IMR-90 (cell line): ENCODE results near the gene CDK17. TPM values are rescaled to one million over a fixed set of nuclear protein-coding genes. Genes with fewer than 3 reads are reported as not detected.
A peak's percentile ranks its signal among the peaks of the same experiment; 100 is the strongest.

Experiments
- ATAC-seq: fragments of 200-7000 bp; cut with Tn5 transposase; 2 replicates; pipeline ENCODE4 v1.9.1; 2020; ENCODE audit warnings: low read depth, mild to moderate bottlenecking, moderate library complexity
- BruUV-seq: library from RNA; stranded (reverse); fragments of 400-500 nt; replicated peaks from 2 replicates; lab custom pipeline; 2021; lab: Mats Ljungman, UMichigan
- CTCF ChIA-PET: fragments of 300-600 bp; formaldehyde crosslinking; extraction: SDS; loops from one replicate; lab custom pipeline; 2021; ENCODE audit warnings: antibody characterized with exemption; lab: Yijun Ruan, JAX
- POLR2A ChIA-PET: fragments of 300-600 bp; sonication (Branson Sonifier 250); formaldehyde crosslinking; loops from one replicate; lab custom pipeline; 2022; ENCODE audit warnings: antibody characterized with exemption; ENCODE audit not compliant: unreplicated experiment; lab: Charles Lee
- DNase-seq: peaks from one replicate; pipeline ENCODE4 v3.0.0; 2013
- H2AFZ ChIP-seq: replicated peaks from 2 replicates; pipeline ENCODE3; 2013; ENCODE audit warnings: low read length, mild to moderate bottlenecking; ENCODE audit not compliant: poor library complexity
- H2AK5ac ChIP-seq: 2 replicates; pipeline ENCODE4 v1.6.1; 2013; ENCODE audit warnings: low read depth, low read length, inconsistent platforms
- H2AK9ac ChIP-seq: replicated peaks from 2 replicates; pipeline ENCODE3; 2013; ENCODE audit warnings: mild to moderate bottlenecking, low read depth, low read length, moderate library complexity; ENCODE audit not compliant: poor library complexity
- H2BK120ac ChIP-seq: 2 replicates; pipeline ENCODE4 v1.6.1; 2013; ENCODE audit warnings: low read depth, low read length, inconsistent platforms
- H2BK15ac ChIP-seq: 3 replicates; pipeline ENCODE4 v1.6.1; 2013; ENCODE audit warnings: low read depth, low read length, inconsistent platforms
- H2BK20ac ChIP-seq: 2 replicates; pipeline ENCODE4 v1.6.1; 2013; ENCODE audit warnings: low read depth, mild to moderate bottlenecking, inconsistent platforms, low read length, moderate library complexity
- H2BK5ac ChIP-seq: 2 replicates; pipeline ENCODE4 v1.6.1; 2013; ENCODE audit warnings: mild to moderate bottlenecking, low read depth, low read length, inconsistent platforms; ENCODE audit not compliant: poor library complexity, severe bottlenecking
- H3K14ac ChIP-seq: replicated peaks from 2 replicates; pipeline ENCODE4 v1.6.1; 2013; ENCODE audit warnings: low read depth, low read length, inconsistent platforms
- H3K18ac ChIP-seq: 2 replicates; pipeline ENCODE4 v1.6.1; 2013; ENCODE audit warnings: low read depth, low read length, control low read depth
- H3K23ac ChIP-seq: 2 replicates; pipeline ENCODE4 v1.6.1; 2013; ENCODE audit warnings: low read depth, low read length, inconsistent platforms
- H3K27ac ChIP-seq: 2 replicates; pipeline ENCODE4 v1.5.1; 2013; ENCODE audit warnings: mild to moderate bottlenecking, control low read depth, low read length; ENCODE audit not compliant: insufficient read depth
- H3K27me3 ChIP-seq: 2 replicates; pipeline ENCODE4 v1.6.1; 2013; ENCODE audit warnings: low read length; ENCODE audit not compliant: control insufficient read depth, insufficient read depth
- H3K36me3 ChIP-seq: 2 replicates; pipeline ENCODE4 v1.6.1; 2013; ENCODE audit warnings: low read length, mixed read lengths; ENCODE audit not compliant: control insufficient read depth, insufficient read depth
- H3K4ac ChIP-seq: 2 replicates; pipeline ENCODE4 v1.6.1; 2013; ENCODE audit warnings: low read depth, low read length, inconsistent platforms
- H3K4me1 ChIP-seq: 2 replicates; pipeline ENCODE4 v1.6.1; 2013; ENCODE audit warnings: low read length, mixed read lengths; ENCODE audit not compliant: control insufficient read depth, insufficient read depth
- H3K4me2 ChIP-seq: 2 replicates; pipeline ENCODE4 v1.6.1; 2013; ENCODE audit warnings: low read depth, mild to moderate bottlenecking, control low read depth, low read length, moderate library complexity
- H3K4me3 ChIP-seq: 2 replicates; pipeline ENCODE4 v1.5.1; 2013; ENCODE audit warnings: low read depth, mild to moderate bottlenecking, control low read depth, low read length, moderate library complexity; ENCODE audit not compliant: insufficient read depth
- H3K56ac ChIP-seq: 2 replicates; pipeline ENCODE4 v1.6.1; 2013; ENCODE audit warnings: low read length, inconsistent platforms; ENCODE audit not compliant: insufficient read depth; ENCODE audit errors: extremely low read depth
- H3K79me1 ChIP-seq, 2 experiments: 2 replicates each; pipeline ENCODE4 v1.6.1; 2013; ENCODE audit warnings: low read length in 2 of 2, inconsistent platforms in 1 of 2, low read depth in 1 of 2
- H3K9ac ChIP-seq: 2 replicates; pipeline ENCODE4 v1.6.1; 2013; ENCODE audit warnings: low read depth, low read length, control low read depth
- H3K9me1 ChIP-seq: 2 replicates; pipeline ENCODE4 v1.6.1; 2013; ENCODE audit warnings: low read length, inconsistent platforms; ENCODE audit not compliant: insufficient read depth
- H3K9me3 ChIP-seq: 2 replicates; pipeline ENCODE4 v1.6.1; 2013; ENCODE audit warnings: low read length; ENCODE audit not compliant: control insufficient read depth, insufficient read depth
- H4K20me1 ChIP-seq: 2 replicates; pipeline ENCODE4 v1.6.1; 2013; ENCODE audit warnings: low read length, inconsistent platforms; ENCODE audit not compliant: insufficient read depth
- H4K5ac ChIP-seq: 2 replicates; pipeline ENCODE4 v1.6.1; 2013; ENCODE audit warnings: mild to moderate bottlenecking, low read depth, low read length, control low read depth
- H4K8ac ChIP-seq, 2 experiments: 2 replicates each; pipeline ENCODE4 v1.6.1; 2013; ENCODE audit warnings: low read depth in 2 of 2, low read length in 2 of 2, control low read depth in 1 of 2, inconsistent platforms in 1 of 2
- H4K91ac ChIP-seq: 2 replicates; pipeline ENCODE4 v1.6.1; 2013; ENCODE audit warnings: low read depth, low read length, inconsistent platforms; ENCODE audit not compliant: insufficient read depth
- CHD1 ChIP-seq: IDR thresholded peaks from 2 replicates; pipeline ENCODE4 v1.6.1; 2012; ENCODE audit warnings: low read depth, low read length, improper control_type of control experiment
- MAFK ChIP-seq: IDR thresholded peaks from 2 replicates; pipeline ENCODE4 v1.6.1; 2012; ENCODE audit warnings: low read depth, low read length, improper control_type of control experiment
- MAZ ChIP-seq: IDR thresholded peaks from 2 replicates; pipeline ENCODE4 v1.6.1; 2012; ENCODE audit warnings: low read depth, mild to moderate bottlenecking, low read length, improper control_type of control experiment, moderate library complexity, borderline replicate concordance
- NFE2L2 ChIP-seq: fragments of 150-350 bp; IDR thresholded peaks from 2 replicates; pipeline ENCODE4 v1.6.1; 2016; ENCODE audit warnings: low read depth, mild to moderate bottlenecking, low read length
- RCOR1 ChIP-seq: IDR thresholded peaks from 2 replicates; pipeline ENCODE4 v1.6.1; 2012; ENCODE audit warnings: mild to moderate bottlenecking, low read length, improper control_type of control experiment; ENCODE audit not compliant: insufficient replicate concordance
- RFX5 ChIP-seq: IDR thresholded peaks from 2 replicates; pipeline ENCODE4 v1.8.0; 2012; ENCODE audit warnings: low read depth, mild to moderate bottlenecking, low read length, moderate library complexity
- WGBS, 2 experiments: methylation state at CpG; one replicate each; pipeline versions ENCODE4 v1.1.5 to v1.1.7; 2013; ENCODE audit warnings: missing lambda C conversion rate in 2 of 2; ENCODE audit not compliant: insufficient read length in 1 of 2; ENCODE audit errors: extremely low coverage in 2 of 2; 5-methylcytosine and 5-hydroxymethylcytosine counted together
- dilution Hi-C: fragments of 300-500 bp; cut with HindIII; formaldehyde crosslinking; loops from one replicate; pipeline ENCODE4 v1.14.3; 2018; ENCODE audit warnings: low sequenced_read_pairs; ENCODE audit not compliant: unreplicated experiment
- in situ Hi-C: fragments of 300-500 bp; cut with MboI; formaldehyde crosslinking; loops from 3 replicates; pipeline ENCODE4 v1.14.3; 2019; ENCODE audit warnings: low sequenced_read_pairs, inconsistent platforms, mixed read lengths
- intact Hi-C: fragments of 100-400 bp; cut with micrococcal nuclease; formaldehyde crosslinking; loops from 2 replicates; pipeline ENCODE4 v1.10.0; 2022
- polyA plus RNA-seq, 3 experiments: library from polyadenylated mRNA; depleted of rRNA; stranded (reverse); fragments of >200 nt; gene quantifications; 2 replicates each; pipeline ENCODE4 v1.2.3, GENCODE V29; 2012; ENCODE audit warnings: low replicate concordance in 1 of 3
- total RNA-seq: library from RNA; depleted of rRNA; stranded (reverse); fragments of >200 nt; gene quantifications from 2 replicates; pipeline ENCODE4 v1.2.3, GENCODE V29; 2012

Gene CDK17
- total and polyA plus RNA-seq, 2 of the 4 experiments (the other 2 are of a cell fraction), result 14.5 to 50.2 TPM

DNA sequence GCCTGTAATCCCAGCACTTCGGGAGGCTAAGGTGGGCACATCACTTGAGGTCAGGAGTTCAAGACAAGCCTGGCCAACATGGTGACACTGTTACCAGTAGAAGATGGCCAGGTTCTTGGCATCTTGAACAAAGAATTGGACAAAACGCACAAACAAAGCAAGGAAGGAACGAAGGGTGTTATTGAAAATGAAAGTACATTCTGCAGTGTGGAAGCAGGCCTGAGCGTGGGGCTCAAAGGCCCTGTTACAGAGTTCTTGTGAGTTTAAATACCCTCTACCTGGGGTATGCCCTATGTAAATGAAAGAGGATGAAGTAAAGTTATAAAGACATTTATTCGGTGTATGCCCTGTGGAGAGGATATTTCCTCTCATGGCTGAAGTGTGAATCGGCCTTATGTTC is 20.8 kb upstream of the CDK17 start:
- Histone ChIP-seq H3K36me3 (no peaks in the 10 kb centered on the region), H2BK120ac (peak overlapping the region; percentile 54; the same call in 1 of the 2 replicates), H4K8ac (peak overlapping the region; percentile 56; a peak in 3 of 4 replicates), H3K14ac (0 out of 2 replicates have a peak overlapping the region, but pooled peaks have one; percentile 25), H2BK5ac (peak overlapping the region; percentile 50), H4K91ac (peak overlapping the region; percentile 61; the same call in 1 of the 2 replicates), H3K9ac (no peak overlapping the region), H3K56ac (no peak overlapping the region), H3K4me2 (peak overlapping the region; percentile 44), H2BK20ac (0 out of 2 replicates have a peak overlapping the region, but pooled peaks have one; percentile 37), H3K79me1 (peaks cover 6 to 11% of the 10 kb centered on the region in 2 experiments), H3K9me3 (no peaks in the 10 kb centered on the region), H2AK5ac (peak overlapping the region; percentile 69; the same call in 1 of the 2 replicates), H4K5ac (peak overlapping the region; percentile 21), H3K18ac (peak overlapping the region; percentile 55; the same call in 1 of the 2 replicates), H4K20me1 (no peaks in the 10 kb centered on the region), H2BK15ac (0 out of 3 replicates have a peak overlapping the region, but pooled peaks have one; percentile 64), H3K23ac (no peak overlapping the region), H3K9me1 (no peaks in the 10 kb centered on the region; the same call in 1 of the 2 replicates), H3K27me3 (no peaks in the 10 kb centered on the region), H3K4ac (peak overlapping the region; percentile 49; the same call in 1 of the 2 replicates), H3K4me1 (peaks cover 14% of the 10 kb centered on the region), H2AK9ac (no peak overlapping the region), H3K27ac (peak overlapping the region; percentile 68; the same call in 1 of the 2 replicates), H3K4me3 (no peak overlapping the region), H2AFZ (peak overlapping the region; percentile 33)
- no peak for TF ChIP-seq MAFK
- TF ChIP-seq NFE2L2, result no peak
- no peak for TF ChIP-seq MAZ
- no peak for TF ChIP-seq RCOR1
- TF ChIP-seq CHD1, result no peak
- no peak for TF ChIP-seq RFX5
- WGBS, 2 experiments, result 87% methylated on average over 4 of the region's 6 CpGs; no CpG with 5 or more reads in 1 of the 2 experiments
- no TSS peak for BruUV-seq
- ChIA-PET POLR2A (no interaction called here), CTCF (interaction anchor here (0.7 to 1.0 kb wide), 2 partner anchors 20 to 21 kb away, joined by 3 read pairs; partner anchors contain the start of gene CDK17)
- dilution Hi-C loops (no loop called here), intact Hi-C loops (no loop called here), in situ Hi-C loops (no loop called here)
- DNase-seq (no peak), ATAC-seq (no peak)
